Nephron (organoid): ENCODE results near the gene ITGAX.

Experiments used
- H3K27ac Mint-ChIP-seq, 3 experiments: 2 replicates each; pipeline ENCODE4 v1.8.0; 2020; ENCODE audit warnings: mixed read lengths in 3 of 3, mild to moderate bottlenecking in 2 of 3, moderate library complexity in 1 of 3
- H3K27me3 Mint-ChIP-seq: 2 replicates; pipeline ENCODE4 v1.8.0; 2021; ENCODE audit warnings: low read depth, mild to moderate bottlenecking, moderate library complexity, mixed read lengths
- H3K36me3 Mint-ChIP-seq: 2 replicates; pipeline ENCODE4 v1.8.0; 2020; ENCODE audit warnings: low read depth, mixed read lengths
- H3K4me1 Mint-ChIP-seq: 2 replicates; pipeline ENCODE4 v1.8.0; 2020; ENCODE audit warnings: mixed read lengths
- H3K4me3 Mint-ChIP-seq, 3 experiments: 2 replicates each; pipeline ENCODE4 v1.8.0; 2020; ENCODE audit warnings: mild to moderate bottlenecking in 3 of 3, mixed read lengths in 3 of 3, moderate library complexity in 2 of 3
- H3K9me3 Mint-ChIP-seq: 2 replicates; pipeline ENCODE4 v1.8.0; 2020; ENCODE audit warnings: mixed read lengths
- CTCF ChIP-seq, 3 experiments: fragments of 200-600 bp; sonication (generic); IDR thresholded peaks; one replicate each; pipeline ENCODE4 v1.5.0; 2021; ENCODE audit warnings: antibody characterized with exemption in 3 of 3; ENCODE audit not compliant: unreplicated experiment in 3 of 3

The ITGAX gene

GRCh38 chr16:31428279-31428597, 73.3 kb downstream of the ITGAX start, which contains the start of gene COX6A2:
TSS of gene COX6A2 (minus strand) at chr16:31428360. CDS start at chr16:31428325, 35 bp downstream.
- no peak for TF ChIP-seq CTCF (IDR thresholded peaks at IDR 0.05; ENCODE audit: unreplicated experiment in 3 of 3)
- peaks cover 39% of the 10 kb centered on the region for H3K4me1 Mint-ChIP-seq
- peak within 1 kb of the TSS; percentile 21 to 87 (median 80) for H3K4me3 Mint-ChIP-seq
- H3K27ac Mint-ChIP-seq: peak within 1 kb of the TSS in 2 of 3 experiments; percentile 41 to 54
- H3K9me3 Mint-ChIP-seq: no peaks in the 10 kb centered on the region
- H3K27me3 Mint-ChIP-seq: peaks cover 21% of the 10 kb centered on the region
- H3K36me3 Mint-ChIP-seq: no peaks in the 10 kb centered on the region

- Mint-ChIP-seq H3K27me3 (peaks cover 17% of the 10 kb centered on the region), H3K9me3 (no peaks in the 10 kb centered on the region), H3K27ac (peak overlapping the region in 2 of 3 experiments; percentile 41 to 54), H3K36me3 (no peaks in the 10 kb centered on the region), H3K4me1 (peaks cover 39% of the 10 kb centered on the region), H3K4me3 (peak overlapping the region in 2 of 3 experiments; percentile 80 to 87)
- no peak for TF ChIP-seq CTCF (IDR thresholded peaks at IDR 0.05; ENCODE audit: unreplicated experiment in 3 of 3)
Measured at GRCh38 chr16:31428638-31429247, 73.8 kb downstream of the ITGAX start.

- H3K27ac Mint-ChIP-seq: peak overlapping the region in 1 of 3 experiments; percentile 56
- peaks cover 35% of the 10 kb centered on the region for H3K4me1 Mint-ChIP-seq
- H3K36me3 Mint-ChIP-seq: no peaks in the 10 kb centered on the region
- peak overlapping the region in 1 of 3 experiments; percentile 87 for H3K4me3 Mint-ChIP-seq
- peaks cover 13% of the 10 kb centered on the region for H3K27me3 Mint-ChIP-seq
- no peaks in the 10 kb centered on the region for H3K9me3 Mint-ChIP-seq
- no peak for TF ChIP-seq CTCF (IDR thresholded peaks at IDR 0.05; ENCODE audit: unreplicated experiment in 3 of 3)
Measured at GRCh38 chr16:31429314-31429713, 74.3 kb downstream of the ITGAX start.

GRCh38 chr16:31429796-31430195, 74.8 kb downstream of the ITGAX start:
- Mint-ChIP-seq H3K4me3 (no peak overlapping the region), H3K36me3 (no peaks in the 10 kb centered on the region), H3K27me3 (peaks cover 10% of the 10 kb centered on the region), H3K9me3 (no peaks in the 10 kb centered on the region), H3K27ac (peak overlapping the region in 1 of 3 experiments; percentile 56), H3K4me1 (peaks cover 35% of the 10 kb centered on the region)
- TF ChIP-seq CTCF (IDR thresholded peaks at IDR 0.05; ENCODE audit: unreplicated experiment in 3 of 3): no peak

- peaks cover 35% of the 10 kb centered on the region for H3K4me1 Mint-ChIP-seq
- no peaks in the 10 kb centered on the region for H3K36me3 Mint-ChIP-seq
- no peak for TF ChIP-seq CTCF (IDR thresholded peaks at IDR 0.05; ENCODE audit: unreplicated experiment in 3 of 3)
- H3K27me3 Mint-ChIP-seq: peaks cover 5% of the 10 kb centered on the region
- H3K9me3 Mint-ChIP-seq: no peaks in the 10 kb centered on the region
- H3K4me3 Mint-ChIP-seq: peak overlapping the region in 1 of 3 experiments; percentile 25
- peak overlapping the region in 2 of 3 experiments; percentile 11 to 53 for H3K27ac Mint-ChIP-seq
Measured at GRCh38 chr16:31430380-31431052, 75.5 kb downstream of the ITGAX start.
